ENCODE data around the gene SLC22A4.
A peak's percentile ranks its signal among the peaks of the same experiment; 100 is the strongest.

The SLC22A4 gene

GRCh38 chr5:132313366-132313765 lies 19.2 kb downstream of the SLC22A4 start:
- Histone ChIP-seq H3K4me3 (no peak overlapping the region), H3K4me1 (no peaks in the 10 kb centered on the region), H3K27me3 (no peaks in the 10 kb centered on the region), H3K9me3 (no peaks in the 10 kb centered on the region), H3K36me3 (peaks cover 0 to 10% (median 0%) of the 10 kb centered on the region in 3 donors), H3K27ac (no peak overlapping the region)
- intact Hi-C loops (cut with DNase I; ENCODE audit: low total_unique reads): no loop called here
- no peak for TF ChIP-seq CTCF (IDR thresholded peaks at IDR 0.05)
- DNase-seq: peak in 1 of 2 donors; percentile 57

- no peak for TF ChIP-seq CTCF (IDR thresholded peaks at IDR 0.05)
- DNase-seq: no peak
- intact Hi-C loops (cut with DNase I; ENCODE audit: low total_unique reads): no loop called here
- no peaks in the 10 kb centered on the region for H3K4me1 ChIP-seq
- H3K9me3 ChIP-seq: no peaks in the 10 kb centered on the region
- peaks cover 0 to 10% (median 0%) of the 10 kb centered on the region in 3 donors for H3K36me3 ChIP-seq
- H3K4me3 ChIP-seq: no peak overlapping the region
- no peaks in the 10 kb centered on the region for H3K27me3 ChIP-seq
- no peak overlapping the region for H3K27ac ChIP-seq
Measured at GRCh38 chr5:132313961-132314432, 19.8 kb downstream of the SLC22A4 start.

DNA sequence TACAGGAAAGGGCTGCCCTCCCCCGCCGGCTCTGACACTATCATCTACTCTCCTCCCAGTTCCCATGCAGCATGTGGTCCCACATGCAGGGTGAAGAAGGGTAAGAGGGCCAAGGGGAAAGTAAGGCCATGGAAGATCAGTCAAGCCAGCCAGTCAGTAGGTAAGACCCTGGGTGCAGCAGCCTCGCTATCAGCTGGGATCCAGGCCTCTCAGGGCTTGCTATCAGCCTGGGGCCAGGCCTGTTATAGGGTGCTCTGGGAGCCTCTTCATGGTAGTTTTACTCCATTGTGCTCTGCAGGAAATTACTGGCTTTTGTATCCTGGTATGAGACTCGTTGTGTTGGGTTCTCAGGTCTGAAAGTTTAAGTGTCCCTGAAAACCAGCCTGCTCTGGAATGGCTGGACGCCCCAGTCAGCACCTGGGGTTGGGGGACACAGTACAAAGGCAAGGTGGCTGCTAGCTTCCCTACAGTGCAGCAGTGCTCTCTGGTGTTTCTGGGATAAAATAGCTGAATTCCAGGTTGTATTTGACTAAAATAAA lies 21.4 kb downstream of the SLC22A4 start:
- TF ChIP-seq CTCF (IDR thresholded peaks at IDR 0.05): no peak
- H3K4me1 ChIP-seq: no peaks in the 10 kb centered on the region
- peaks cover 0 to 10% (median 0%) of the 10 kb centered on the region in 3 donors for H3K36me3 ChIP-seq
- no peaks in the 10 kb centered on the region for H3K27me3 ChIP-seq
- no peak for DNase-seq
- no peaks in the 10 kb centered on the region for H3K9me3 ChIP-seq
- H3K27ac ChIP-seq: no peak overlapping the region
- H3K4me3 ChIP-seq: no peak overlapping the region
- intact Hi-C loops (cut with DNase I; ENCODE audit: low total_unique reads): no loop called here

- no peak overlapping the region for H3K4me3 ChIP-seq
- intact Hi-C loops (cut with DNase I; ENCODE audit: low total_unique reads): no loop called here
- no peak for DNase-seq
- no peaks in the 10 kb centered on the region for H3K9me3 ChIP-seq
- no peaks in the 10 kb centered on the region for H3K4me1 ChIP-seq
- H3K27me3 ChIP-seq: no peaks in the 10 kb centered on the region
- TF ChIP-seq CTCF (IDR thresholded peaks at IDR 0.05): no peak
- no peak overlapping the region for H3K27ac ChIP-seq
- H3K36me3 ChIP-seq: peaks cover 4 to 7% (median 4%) of the 10 kb centered on the region in 3 donors
Measured at GRCh38 chr5:132319975-132320374, 25.8 kb downstream of the SLC22A4 start.

GRCh38 chr5:132321109-132321721 lies 27.0 kb downstream of the SLC22A4 start:
- H3K4me1 ChIP-seq: no peaks in the 10 kb centered on the region
- H3K36me3 ChIP-seq: peaks cover 3 to 7% (median 4%) of the 10 kb centered on the region in 3 donors
- no peak for DNase-seq
- H3K4me3 ChIP-seq: no peak overlapping the region
- H3K27me3 ChIP-seq: no peaks in the 10 kb centered on the region
- intact Hi-C loops (cut with DNase I; ENCODE audit: low total_unique reads): no loop called here
- TF ChIP-seq CTCF (IDR thresholded peaks at IDR 0.05): no peak
- H3K27ac ChIP-seq: no peak overlapping the region
- H3K9me3 ChIP-seq: no peaks in the 10 kb centered on the region

All from tibial artery (tissue), 4 donors.